NCI-H748 treated with DMSO at 0.1 percent for 48 hours (cell line): ENCODE results near the gene CTH.
"Not testable (repeated sequence)": the region's sequence is repeated elsewhere in the genome, so short reads cannot be mapped to it uniquely, and the experiment has no call there.

ENCODE experiments used
- DNase-seq: peaks from one replicate; lab custom pipeline; 2025; lab: John Stamatoyannopoulos, UW

CTH gene

GRCh38 chr1:70455291-70455690 lies 44.2 kb downstream of the CTH start:
- no peak for DNase-seq

GRCh38 chr1:70458131-70458530 lies 47.1 kb downstream of the CTH start:
- no peak for DNase-seq

- DNase-seq, result no peak
These were observed 48.6 kb downstream of the CTH start for GRCh38 chr1:70459496-70460225.

DNA sequence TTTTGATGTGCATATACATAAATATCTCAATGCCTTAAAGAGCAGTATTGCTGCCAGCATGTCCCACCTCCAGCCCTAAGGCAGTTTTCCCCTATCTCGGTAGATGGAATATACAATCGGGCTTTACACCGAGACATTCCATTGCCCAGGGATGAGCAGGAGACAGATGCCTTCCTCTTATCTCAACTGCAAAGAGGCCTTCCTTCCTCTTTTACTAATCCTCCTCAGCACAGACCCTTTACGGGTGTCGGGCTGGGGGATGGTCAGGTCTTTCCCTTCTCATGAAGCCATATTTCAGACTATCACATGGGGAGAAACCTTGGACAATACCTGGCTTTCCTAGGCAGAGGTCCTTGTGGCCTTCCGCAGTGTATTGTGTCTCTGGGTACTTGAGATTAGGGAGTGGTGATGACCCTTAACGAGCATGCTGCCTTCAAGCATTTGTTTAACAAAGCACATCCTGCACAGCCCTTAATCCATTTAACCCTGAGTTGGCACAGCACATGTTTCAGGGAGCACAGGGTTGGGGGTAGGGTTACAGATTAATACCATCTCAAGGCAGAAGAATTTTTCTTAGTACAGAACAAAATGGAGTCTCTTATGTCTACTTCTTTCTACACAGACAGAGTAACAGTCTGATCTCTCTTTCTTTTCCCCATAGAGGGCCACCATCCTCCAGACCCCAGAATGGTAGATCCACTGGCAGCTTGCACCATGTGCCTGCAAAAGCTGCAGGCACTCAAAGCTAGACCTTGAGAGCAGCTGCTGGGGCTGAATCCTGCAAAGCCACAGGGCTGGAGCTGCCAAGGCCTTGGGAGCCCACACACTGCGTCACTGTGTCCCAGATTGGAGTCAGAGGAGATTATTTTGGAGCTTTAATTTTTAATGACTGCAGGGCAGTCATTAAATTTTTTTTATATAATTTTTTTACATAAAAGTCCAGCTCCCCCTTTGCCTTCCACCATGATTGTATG lies 50.0 kb downstream of the CTH start:
- not testable (repeated sequence) for DNase-seq

GRCh38 chr1:70462611-70463010 lies 51.5 kb downstream of the CTH start:
- no peak for DNase-seq

GRCh38 chr1:70465911-70466310 lies 54.8 kb downstream of the CTH start:
- no peak for DNase-seq

DNA sequence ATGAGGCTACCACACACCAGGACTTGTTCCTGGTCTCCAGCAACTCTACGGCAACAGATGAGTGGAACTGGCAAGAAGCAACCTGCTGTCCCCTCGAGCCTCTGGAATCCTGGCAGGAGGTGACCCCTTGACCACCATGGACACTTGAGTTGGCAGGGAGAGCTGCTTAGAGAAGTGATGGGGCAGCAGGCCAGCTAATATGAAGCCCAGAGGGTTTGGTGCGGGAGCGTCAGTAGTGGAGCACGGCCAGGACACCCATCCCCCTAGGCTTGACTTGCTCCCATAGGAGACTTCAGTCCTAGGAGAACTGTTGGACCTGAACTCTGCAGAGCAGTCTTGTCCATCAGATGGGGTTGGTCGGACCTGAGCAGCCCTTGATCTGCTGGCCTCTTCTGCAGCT lies 56.5 kb downstream of the CTH start:
- no peak for DNase-seq

GRCh38 chr1:70468180-70468579 lies 57.1 kb downstream of the CTH start:
- DNase-seq, result no peak

GRCh38 chr1:70469184-70469583 lies 58.1 kb downstream of the CTH start:
- DNase-seq, result not testable (repeated sequence)

DNA sequence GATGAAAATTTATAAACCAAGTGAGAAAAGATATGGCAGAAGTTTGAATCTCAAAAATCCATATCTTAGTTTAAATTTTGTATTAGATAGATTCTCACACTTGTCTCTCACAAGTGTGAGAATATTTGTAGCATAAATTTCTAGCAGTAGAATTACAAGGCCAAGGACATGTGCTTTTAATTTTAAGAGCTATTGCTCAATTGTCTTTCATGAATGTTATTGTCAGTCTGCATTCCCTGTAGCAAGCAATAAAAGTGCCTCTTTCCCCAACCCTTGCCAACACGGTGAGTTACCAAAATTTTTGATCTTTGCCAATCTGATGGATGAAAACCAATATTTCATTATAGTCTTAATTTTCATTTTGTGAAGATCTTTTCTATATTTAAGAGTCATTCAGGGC lies 64.0 kb downstream of the CTH start:
- DNase-seq, result no peak

DNA sequence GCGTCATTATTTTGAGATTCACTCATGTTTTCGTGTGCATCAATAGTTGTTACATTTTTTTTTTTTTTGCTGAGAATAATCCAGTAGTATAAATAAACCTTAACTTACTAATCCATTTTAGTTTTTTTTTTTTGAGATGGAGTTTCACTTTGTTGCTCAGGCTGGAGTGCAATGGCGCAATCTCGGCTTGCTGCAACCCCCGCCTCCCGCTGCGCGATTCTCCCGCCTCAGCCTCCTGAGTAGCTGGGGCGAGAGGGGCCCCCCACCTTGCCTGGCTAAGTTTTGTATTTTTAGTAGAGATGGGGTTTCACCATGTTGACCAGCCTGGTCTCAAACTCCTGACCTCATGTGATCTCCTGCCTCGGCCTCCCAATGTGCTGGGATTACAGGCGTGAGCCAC lies 66.0 kb downstream of the CTH start:
- no peak for DNase-seq

DNA sequence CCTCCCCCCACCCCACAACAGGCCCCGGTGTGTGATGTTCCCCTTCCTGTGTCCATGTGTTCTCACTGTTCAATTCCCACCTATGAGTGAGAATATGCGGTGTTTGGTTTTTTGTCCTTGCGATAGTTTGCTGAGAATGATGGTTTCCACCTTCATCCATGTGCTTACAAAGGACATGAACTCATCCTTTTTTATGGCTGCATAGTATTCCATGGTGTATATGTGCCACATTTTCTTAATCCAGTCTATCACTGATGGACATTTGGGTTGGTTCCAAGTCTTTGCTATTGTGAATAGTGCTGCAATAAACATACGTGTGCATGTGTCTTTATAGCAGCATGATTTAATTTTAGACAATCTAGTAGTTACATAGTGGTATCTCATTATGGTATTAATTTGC lies 66.8 kb downstream of the CTH start:
- not testable (repeated sequence) for DNase-seq

DNA sequence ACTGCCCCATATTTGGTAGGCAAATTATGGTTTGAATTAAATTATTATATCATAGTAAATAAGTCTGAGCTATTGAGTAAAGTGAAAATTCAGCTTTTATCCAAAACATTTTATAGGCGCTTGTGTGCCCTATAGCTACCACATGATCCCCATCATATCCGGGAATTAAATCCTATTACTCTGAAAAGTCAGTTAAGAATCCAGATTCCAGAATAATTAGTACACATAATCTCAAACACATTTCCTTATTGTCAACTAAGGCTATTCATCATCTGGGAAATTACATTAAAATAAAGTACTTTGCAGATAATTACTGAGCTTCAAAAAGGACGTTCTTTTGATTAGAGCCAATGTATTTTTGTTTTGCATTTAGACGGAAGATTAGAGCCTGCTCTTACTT lies 72.3 kb downstream of the CTH start:
- no peak for DNase-seq

DNA sequence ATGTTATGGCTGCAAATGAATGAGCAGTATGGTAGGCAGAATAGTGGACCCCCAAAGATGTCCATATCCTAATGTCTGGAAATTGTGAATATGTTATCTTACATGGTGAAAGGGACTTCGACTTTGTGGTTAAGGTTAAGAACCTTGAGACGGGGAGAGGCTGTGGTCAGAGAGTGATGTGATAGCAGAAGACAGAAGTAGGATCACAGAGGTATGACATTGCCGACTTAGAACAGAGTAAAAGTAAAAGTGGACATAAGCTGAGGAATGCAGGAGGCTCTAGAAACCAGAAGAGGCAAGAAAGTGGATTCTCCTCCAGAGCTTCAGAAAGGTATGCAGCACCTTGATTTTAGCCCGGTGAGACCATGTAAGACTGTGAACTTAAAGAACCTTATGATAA lies 74.6 kb downstream of the CTH start:
- no peak for DNase-seq

GRCh38 chr1:70486676-70487458 lies 75.8 kb downstream of the CTH start:
- no peak for DNase-seq

DNA sequence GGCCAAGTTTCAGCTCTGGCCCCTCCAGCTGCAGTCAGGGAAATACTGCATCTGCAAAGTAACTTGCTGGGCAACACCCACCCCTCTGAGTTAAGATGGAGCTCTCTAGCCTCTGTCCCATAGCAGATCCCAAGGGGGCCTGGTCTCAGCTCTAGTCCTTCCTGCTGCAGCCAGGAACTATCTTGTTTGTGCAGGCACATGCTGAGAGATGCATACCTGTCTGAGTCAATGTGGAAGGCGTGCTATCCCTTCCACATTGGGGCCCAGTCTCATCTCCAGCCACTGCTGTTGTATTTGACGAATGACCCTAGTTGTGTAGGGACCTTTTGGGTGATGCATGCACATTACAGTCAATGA lies 76.4 kb downstream of the CTH start:
- no peak for DNase-seq

- DNase-seq, result peak; percentile 6
These were observed 77.0 kb downstream of the CTH start for GRCh38 chr1:70487910-70488665.
